HG03064 (cell line): ENCODE measurements around the gene ICA1L.
"Not testable (repeated sequence)": the region's sequence is repeated elsewhere in the genome, so short reads cannot be mapped to it uniquely, and the experiment has no call there.

Source experiments
- ATAC-seq: cut with Tn5 transposase; IDR thresholded peaks from one replicate; pipeline ENCODE4 v1.9.1; 2021; ENCODE audit warnings: low read depth; ENCODE audit not compliant: unreplicated experiment

The ICA1L gene

DNA sequence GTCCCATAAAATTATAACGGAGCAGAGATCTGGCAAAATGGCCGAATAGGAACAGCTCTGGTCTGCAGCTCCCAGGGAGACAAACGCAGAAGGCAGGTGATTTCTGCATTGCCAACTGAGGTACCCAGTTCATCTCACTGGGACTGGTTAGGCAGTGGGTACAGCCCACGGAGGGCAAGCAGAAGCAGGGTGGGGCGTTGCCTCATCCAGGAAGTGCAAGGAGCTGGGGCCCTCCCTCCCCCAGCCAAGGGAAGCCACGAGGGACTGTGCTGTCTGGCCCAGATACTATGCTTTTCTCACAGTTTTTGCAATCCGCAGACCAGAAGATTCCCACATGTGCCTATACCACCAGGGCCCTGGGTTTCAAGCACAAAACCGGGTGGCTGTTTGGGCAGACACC is 22.8 kb downstream of the ICA1L start:
- ATAC-seq: no peak

DNA sequence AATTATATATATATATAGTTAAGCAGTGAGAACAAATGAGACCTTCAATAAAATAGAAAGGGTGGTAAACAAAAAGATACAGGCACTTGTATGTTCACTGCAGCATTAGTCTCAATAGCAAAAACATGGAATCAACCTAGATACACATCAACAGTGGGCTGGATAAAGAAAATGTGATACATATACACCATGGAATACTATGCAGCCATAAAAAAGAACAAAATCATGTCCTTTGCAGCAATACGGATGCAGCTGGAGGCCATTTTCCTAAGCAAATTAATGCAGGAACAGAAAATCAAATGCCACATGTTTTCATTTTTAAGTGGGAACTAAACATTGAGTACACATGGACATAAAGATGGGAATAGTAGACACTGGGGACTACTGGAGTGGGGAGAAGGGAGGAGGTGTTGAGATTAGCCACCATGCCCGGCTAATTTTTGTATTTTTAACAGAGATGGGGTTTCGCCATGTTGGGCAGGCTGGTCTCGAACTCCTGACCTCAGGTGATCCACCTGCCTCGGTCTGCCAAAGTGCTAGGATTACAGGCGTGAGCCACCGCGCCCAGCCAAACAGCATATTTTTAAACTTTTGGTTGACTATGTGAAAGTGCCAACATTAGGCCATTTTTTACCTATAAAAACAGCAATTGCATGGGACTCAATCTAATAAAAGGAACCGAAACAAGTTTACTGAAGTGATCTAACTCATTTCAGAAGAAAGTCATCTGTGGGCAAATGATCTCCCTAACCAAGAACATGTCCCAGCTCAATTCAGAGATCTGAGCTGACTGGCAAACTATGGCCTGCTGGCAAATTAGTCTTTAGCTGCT is 23.7 kb downstream of the ICA1L start:
- ATAC-seq: no peak

DNA sequence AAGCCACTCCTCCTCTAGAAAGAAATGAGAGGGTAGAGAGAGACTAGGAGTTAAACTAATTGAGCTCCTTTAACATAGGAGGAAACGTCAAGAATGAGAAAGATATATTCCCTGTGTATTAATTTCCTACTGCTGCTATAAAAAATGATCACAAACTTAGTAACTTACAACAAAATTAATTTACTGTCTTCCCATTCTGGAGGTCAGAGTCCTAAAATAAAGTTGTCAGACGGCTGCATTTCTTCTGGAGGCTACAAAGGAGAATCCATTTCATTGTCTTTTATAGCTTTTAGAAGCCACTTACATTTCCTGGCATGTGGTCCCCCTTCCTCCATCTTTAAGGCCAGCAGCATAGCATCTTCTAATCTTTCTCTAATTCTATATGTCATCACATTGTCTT is 26.9 kb downstream of the ICA1L start:
- ATAC-seq: no peak

DNA sequence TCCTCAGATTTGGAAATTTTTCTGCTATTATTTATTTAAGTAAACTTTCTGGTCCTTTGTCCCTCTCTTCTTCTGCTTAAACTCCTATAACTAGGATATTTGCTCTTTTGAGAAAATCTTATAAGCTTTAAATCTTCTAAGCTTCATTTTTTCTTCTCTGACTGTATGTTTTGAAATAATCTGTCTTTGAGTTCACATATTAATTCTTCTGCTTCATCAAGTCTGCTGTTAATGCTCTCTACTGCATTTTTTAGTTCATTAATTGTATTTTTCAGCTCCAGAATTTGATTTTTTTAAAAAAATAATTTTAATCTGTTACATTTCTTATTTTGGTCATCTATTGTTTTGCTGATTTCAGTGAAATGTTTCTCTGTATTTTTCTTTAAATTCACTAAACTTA is 28.9 kb downstream of the ICA1L start:
- ATAC-seq: no peak

DNA sequence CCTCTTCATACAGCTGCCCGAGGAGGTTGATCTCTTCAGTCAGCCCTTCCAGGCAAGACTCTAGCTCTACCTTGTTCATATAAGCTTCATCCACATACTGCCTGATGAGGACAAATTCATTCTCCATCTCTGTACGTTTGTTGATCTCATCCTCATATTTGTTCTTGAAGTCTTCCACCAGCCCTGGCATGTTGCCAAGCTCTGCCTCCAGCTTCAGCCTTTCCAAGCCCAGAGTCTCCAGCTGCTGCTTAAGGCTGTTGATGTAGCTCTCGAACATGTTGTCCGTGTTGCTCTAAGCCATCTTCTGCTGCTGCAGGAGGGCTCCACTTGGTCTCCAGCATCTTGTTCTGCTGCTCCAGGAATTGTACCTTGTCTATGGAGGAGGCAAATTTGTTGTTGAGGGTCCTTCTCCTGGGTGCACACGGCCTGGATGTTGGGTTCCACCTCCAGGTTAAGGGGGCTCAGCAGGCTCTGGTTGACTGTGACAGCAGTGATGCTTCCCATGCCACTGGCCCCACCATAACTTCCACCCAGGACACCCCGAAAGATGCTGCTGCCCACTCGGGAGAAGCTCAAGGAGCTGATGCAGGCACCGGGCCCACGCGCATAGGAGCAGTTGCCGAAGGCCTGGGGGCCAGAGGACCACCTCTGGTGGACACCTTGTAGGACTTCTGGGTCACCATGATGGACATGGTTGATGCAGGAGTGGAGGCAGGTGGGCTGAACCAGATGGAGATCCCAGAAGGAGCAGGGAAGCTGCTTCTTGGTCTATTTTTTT is 30.3 kb downstream of the ICA1L start:
- no peak for ATAC-seq

DNA sequence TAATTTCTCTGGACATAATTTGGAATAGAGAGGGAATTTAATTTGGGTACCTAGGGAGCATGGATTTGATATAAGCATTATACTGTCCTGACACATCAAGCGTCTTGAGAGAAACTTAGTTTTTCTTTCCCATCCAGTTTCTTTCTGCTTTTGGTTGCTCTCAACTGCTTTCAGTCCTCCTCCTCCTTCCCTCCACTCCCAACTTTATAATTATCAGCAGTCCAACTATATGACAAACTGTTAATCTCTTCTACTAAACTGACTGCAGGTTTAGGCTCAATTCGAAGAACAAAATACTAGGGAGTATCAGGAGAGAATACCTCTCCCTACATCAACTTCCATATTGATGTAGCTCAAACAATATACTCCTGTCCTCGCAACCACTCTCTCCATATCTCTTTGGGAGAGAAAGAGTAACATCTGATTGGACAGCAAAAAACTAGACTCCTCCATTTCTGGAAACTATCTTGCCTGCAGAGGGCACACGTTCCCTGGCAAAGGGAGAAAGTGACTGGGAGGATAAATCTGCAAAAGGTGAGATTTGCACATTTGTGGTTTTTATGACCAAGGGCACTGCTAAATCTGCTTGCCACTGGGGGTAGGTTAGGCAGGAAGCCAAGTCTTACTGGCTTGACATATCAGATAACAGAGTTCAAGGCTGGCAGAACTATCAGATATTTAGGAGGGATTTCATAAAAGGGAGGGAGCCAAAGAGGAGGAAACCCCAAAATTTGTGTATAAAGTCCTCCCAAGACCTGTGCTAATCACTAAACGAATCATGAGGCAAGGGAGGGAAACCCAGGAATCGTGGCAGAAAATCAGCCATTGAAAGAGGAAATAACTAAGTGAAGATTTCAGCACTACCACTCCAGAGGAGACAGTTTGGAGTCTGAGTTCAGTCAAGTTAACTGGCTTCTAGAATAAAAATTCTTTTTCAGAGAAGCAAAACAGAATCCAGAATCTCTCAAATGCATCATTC is 40.0 kb downstream of the ICA1L start:
- no peak for ATAC-seq

DNA sequence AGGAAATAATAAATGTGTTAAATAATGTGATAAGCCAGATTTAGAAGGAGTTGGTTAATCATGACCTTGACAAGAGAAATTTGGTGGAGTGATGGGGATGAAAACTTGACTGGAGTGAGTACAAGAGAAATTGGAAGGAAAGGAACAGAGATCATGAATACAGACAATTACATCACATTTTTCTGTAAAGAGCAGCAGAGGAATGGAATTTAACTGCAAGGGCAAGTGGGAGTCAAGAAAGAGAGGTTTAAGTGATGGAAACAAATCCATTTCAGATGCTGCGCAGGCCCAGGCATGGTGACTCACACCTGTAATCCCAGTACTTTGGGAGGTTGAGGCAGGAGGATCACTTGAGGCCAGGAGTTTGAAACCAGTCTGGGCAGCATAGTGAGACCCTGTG is 46.7 kb downstream of the ICA1L start:
- ATAC-seq: no peak

DNA sequence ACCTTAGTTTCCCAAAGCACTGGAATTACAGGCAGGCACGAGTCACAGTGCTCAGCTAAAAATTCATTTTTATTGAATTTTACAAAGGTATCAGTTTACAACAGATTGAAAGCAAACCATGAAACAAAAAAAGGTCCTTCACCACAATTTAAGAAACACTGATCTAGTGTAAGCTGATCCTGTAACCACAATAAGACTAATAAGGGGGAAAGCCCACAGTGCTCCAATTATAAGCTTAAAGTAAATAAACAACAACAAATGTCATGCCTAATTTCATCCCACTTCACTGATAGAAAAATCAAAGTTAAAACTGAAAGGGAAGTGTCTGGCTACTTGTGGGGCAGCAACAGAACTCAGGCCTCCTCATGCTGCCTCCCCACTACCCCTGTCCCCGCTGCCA is 49.2 kb downstream of the ICA1L start:
- ATAC-seq: no peak

DNA sequence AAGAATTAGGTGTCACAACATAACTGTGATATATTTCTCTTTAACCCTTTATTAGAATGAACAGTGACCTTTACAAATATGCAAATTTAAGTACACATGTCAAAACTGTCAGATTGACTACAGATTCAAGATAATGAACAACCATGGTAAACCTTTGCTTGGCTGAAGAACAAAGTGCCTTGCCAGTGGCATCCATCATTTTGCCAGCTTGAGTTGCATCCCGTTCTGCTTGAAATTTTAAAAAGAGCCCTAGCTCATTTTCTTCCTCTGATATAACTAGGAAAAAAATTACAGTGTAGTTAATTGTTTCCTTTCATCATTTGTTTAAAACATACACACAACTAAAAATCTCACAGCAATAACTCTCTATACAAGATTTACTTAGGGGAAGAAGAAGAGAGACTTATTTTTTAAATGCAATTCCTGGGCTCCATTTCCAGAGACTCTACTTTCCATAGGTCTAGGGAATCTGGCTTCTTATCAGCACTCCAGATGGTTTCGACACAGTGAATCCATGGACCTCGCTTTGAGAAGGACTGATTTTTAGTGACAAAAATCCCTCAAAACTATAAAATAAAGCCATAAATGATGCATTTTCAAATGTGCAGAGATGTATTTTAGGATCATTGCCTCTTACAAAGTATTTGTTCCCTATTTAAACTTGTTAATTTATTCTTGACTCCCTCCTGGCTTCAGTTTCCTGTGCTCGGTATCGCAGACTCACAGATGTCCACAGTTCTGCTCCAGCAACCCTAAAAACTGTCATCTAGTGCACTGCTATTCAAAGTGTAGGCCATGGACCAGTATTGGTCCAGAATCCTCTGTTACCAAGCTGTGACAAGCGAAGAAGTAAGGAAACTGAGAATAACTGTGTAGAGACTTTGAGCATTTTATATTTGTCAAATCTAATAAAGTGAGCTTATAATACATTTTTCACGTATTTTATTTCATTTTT is 50.1 kb downstream of the ICA1L start:
- no peak for ATAC-seq

DNA sequence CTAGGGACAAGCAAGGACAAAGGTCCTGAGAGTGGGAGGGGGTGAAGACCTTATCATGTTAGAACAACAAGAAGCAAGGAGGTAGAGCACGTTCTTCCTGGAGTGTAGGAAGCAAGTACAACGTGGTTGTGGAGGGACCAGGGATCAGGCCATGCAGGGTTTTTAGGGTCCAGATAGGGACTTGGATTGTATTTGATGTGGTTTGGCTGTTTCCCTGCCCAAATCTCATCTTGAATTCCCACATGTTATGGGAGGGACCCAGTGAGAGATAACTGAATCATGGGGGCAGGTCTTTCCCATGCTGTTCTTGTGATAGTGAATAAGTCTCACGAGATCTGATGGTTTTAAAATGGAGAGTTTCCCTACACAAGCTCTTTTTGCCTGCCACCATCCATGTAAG is 53.2 kb downstream of the ICA1L start:
- ATAC-seq: no peak

DNA sequence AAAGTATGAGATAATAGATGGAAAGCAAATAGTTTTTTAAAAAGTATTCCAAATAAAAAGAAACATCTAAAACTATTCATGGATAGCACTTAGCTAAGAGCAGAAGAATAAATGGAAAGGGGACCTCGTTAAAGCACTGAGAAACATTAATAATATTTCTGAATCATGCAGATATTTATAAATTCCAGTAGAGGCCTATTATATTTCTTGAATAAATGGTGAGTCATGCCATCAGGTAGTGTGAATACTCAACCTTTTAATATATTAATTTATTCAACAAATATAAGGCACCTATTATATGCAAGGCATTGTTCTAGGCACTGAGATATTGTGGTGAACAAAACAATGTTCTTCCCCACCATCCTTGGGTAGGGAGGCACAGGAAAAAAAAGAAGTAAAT is 53.8 kb downstream of the ICA1L start:
- ATAC-seq: no peak

DNA sequence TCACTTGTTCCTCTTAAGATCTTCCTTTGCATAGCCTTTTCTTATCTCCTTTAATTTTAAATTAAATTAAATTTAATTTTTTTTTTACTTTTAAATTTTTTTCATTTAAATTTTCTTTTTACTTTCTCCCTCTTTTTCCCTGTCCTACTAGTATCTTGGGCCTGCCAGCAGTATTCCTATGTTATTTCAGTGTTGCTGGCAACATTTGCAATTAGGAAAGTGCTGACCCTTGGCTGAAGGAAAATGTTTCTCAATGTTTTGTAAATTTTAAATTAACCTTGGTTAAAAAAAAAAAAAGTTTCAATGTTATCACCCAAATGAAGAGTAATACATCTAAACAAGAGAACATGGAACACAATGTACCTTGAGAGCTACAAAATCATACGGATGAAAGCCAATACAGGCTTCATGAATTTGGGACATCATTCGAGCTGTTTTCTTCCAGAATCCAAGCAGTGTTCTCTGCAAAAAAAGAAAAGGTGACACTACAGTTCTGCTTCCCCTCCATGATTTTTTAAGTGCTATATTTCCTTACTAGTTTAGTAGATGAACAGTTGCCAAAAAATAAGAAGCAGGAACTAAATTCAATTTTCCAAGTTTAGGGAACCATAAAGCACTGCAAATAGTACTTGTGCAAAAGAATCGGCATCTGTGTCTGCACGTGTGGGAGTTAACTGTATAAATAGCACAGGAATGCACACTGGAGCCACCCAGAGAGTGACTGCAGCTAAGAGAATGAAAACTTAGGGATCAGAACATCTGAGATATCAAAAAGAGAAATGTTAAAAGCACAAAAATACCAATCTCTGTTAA is 55.8 kb downstream of the ICA1L start:
- no peak for ATAC-seq

DNA sequence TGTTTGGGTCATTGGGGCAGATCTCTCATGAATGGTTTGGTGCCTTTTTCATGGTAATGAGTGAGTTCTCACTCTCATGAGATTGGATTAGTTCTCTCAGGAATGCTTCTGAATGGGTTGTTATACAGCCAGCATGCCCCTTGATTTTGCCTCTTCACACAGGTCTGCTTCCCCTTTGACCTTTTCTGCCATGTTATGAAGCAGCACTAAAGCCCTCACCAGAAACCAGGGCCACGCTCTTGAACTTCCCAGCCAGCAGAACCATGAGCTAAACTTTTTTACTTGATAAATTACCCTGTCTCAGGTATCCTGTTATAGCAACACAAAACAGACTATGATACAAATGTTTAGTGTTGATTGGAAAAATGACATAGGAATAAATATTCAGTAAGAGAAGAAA is 57.3 kb downstream of the ICA1L start:
- no peak for ATAC-seq

DNA sequence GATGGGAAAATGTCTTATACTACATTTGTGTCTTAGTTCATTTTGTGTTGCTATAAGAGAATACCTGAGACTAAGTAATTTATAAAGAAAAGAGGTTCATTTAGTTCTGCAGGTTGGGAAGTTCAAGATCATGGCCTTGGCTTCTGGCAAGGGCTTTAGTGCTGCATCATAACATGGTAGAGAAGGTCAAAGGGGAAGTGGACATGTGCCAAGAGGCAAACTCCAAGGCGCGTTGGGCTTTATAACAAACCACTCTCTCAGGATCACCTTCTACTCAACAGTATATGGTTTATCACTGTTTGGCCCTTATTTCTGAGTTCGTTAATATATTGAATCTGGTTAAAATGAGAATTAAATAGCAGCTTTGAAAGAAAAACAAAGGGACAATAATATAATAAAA is 58.2 kb downstream of the ICA1L start:
- ATAC-seq: no peak

DNA sequence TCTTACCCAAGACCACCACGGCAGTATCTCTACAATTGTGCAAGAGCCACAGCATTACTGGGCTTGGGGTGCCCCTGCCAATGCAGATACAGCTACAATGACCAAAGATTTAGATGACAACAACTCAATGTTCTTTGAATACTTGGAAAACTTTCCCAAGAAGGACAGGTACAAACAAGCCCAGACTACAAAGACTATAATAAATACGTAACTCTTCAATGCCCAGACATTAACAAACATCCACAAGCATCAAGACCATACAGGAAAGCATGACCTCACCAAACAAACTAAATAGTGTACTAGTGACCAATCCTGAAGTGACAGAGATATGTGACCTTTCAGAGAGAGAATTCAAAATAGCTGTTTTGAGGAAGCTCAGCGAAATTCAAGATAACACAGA is 62.8 kb downstream of the ICA1L start:
- ATAC-seq: no peak

DNA sequence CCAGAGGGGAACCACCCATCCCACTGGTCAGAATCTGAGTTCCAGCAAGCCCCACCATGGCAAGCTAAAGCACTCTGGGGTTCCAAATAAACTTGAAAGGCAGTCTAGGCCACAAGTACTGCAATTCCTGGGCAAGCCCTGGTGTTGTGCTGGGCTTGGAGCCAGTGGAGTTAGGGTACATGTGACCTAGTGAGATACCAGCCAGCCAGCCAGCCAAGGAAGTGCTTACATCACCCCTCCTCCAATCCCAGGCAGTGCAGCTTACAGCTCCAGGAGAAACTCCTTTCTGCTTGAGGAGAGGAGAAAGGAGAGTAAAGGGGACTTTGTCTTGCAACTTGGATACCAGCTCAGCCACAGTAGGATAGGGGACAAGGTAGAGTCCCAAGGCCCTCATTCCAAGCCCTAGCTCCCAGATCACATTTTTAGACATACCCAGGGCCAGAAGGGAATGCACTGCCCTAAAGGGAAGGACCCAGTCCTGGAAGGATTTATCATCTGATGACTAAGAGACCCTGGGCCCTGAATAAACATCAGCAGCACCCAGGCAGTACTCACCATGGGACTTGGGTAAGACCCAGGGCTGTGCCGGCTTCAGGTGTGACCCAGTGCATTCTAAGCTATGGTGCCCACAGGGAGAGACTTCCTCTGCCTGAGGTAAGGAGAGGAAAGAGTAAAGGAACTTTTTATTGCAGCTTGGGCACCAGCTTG is 64.0 kb downstream of the ICA1L start:
- ATAC-seq: not testable (repeated sequence)

DNA sequence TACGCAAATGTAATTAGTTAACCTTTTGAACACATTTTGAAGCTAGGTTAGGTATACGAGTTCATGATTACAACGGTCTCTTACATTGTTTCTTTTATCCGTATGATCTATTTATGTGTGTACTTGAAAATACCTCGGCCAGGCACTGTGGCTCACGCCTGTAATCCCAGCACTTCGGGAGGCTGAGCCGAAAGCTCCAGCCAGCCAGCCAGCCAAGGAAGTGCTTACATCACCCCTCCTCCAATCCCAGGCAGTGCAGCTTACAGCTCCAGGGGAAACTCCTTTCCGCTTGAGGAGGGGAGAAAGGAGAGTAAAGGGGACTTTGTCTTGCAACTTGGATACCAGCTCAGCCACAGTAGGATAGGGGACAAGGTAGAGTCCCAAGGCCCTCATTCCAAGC is 65.7 kb downstream of the ICA1L start:
- not testable (repeated sequence) for ATAC-seq

DNA sequence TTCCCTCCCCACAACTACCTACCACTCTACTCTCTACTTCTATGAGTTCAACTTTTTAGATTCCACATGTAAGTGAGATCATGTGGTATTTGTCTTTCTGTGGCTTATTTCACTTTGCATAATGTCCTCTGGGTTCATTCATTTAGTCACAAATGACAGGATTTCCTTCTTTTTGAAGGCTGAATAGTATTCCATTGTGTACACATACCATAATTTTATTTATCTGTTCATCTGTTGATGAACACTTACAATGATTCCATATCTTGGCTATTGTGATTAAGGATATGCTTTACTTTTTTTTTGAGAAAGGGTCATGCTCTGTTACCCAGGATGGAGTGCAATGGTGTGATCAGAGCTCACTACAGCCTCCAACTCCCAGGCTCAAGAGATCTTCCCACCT is 73.6 kb downstream of the ICA1L start:
- ATAC-seq: no peak
